C4-2B (cell line): ENCODE results near the gene SLC8A1.

ENCODE experiments used
- ZFX ChIP-seq: fragments of 450-650 bp; IDR thresholded peaks from 2 replicates; pipeline ENCODE4 v1.6.1; 2017
- TF ChIP-seq, protein P1 (sequence below): fragments of 450-650 bp; conservative IDR thresholded peaks from 2 replicates; pipeline ENCODE4 v1.5.1; 2017; ENCODE audit warnings: mild to moderate bottlenecking

DNA sequence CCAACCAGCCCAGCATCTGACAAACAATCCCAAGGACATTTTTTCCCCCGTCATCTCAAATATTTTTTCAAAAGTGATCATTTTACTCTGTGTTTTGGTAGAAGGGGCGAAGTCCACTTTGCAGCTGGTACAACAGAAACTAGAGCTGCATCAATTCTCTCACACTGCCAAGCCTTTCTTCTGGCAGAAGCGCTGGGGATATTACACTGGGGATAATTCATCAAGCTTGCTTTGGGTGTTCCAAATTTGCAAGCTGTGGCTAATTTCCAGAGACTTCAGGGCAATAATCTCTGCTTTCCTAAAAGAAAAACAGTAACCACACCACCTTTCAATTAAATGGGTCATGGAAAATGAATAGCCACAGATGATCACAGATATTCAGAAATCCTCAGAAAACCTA is 238.3 kb downstream of the SLC8A1 start:
- TF ChIP-seq, protein P1, sequence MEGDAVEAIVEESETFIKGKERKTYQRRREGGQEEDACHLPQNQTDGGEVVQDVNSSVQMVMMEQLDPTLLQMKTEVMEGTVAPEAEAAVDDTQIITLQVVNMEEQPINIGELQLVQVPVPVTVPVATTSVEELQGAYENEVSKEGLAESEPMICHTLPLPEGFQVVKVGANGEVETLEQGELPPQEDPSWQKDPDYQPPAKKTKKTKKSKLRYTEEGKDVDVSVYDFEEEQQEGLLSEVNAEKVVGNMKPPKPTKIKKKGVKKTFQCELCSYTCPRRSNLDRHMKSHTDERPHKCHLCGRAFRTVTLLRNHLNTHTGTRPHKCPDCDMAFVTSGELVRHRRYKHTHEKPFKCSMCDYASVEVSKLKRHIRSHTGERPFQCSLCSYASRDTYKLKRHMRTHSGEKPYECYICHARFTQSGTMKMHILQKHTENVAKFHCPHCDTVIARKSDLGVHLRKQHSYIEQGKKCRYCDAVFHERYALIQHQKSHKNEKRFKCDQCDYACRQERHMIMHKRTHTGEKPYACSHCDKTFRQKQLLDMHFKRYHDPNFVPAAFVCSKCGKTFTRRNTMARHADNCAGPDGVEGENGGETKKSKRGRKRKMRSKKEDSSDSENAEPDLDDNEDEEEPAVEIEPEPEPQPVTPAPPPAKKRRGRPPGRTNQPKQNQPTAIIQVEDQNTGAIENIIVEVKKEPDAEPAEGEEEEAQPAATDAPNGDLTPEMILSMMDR: no peak
- no peak for TF ChIP-seq ZFX
